Gastrocnemius medialis (tissue), 4 donors: ENCODE data around the gene MAP2K5. TPM values are rescaled to one million over a fixed set of nuclear protein-coding genes. Genes with fewer than 3 reads are reported as not detected.

Source experiments
- ATAC-seq, 2 donors: fragments of 150-250 bp; one replicate each; pipeline ENCODE4 v1.9.1; 2016
- DNase-seq, 2 donors: peaks; one replicate each; pipeline ENCODE4 v3.0.0-alpha.2; 2019
- H3K27ac ChIP-seq, 4 donors: fragments of 200-600 bp; sonication (generic); 1 replicate in 1 of 4; 2 replicates in 3 of 4; pipeline ENCODE4 v1.5.1; 2016 to 2018; ENCODE audit warnings: mild to moderate bottlenecking in 2 of 4, moderate library complexity in 1 of 4
- H3K27me3 ChIP-seq, 3 donors: fragments of 200-600 bp; sonication (generic) in 2 of 3; 1 replicate in 1 of 3; 2 replicates in 2 of 3; pipeline versions ENCODE4 v1.5.1 to v1.6.0; 2016 to 2019; ENCODE audit warnings: mild to moderate bottlenecking in 1 of 3, moderate library complexity in 1 of 3
- H3K36me3 ChIP-seq, 2 donors: fragments of 200-600 bp; sonication (generic) in 1 of 2; one replicate each; pipeline ENCODE4 v1.5.1; 2017 to 2018
- H3K4me1 ChIP-seq, 2 donors: fragments of 200-600 bp; sonication (generic) in 1 of 2; one replicate each; pipeline ENCODE4 v1.5.1; 2016 to 2017; ENCODE audit warnings: mild to moderate bottlenecking in 2 of 2
- H3K4me3 ChIP-seq, 4 donors: fragments of 200-600 bp; sonication (generic) in 3 of 4; 1 replicate in 1 of 4; 2 replicates in 3 of 4; pipeline ENCODE4 v1.5.1; 2016 to 2019; ENCODE audit warnings: mild to moderate bottlenecking in 2 of 4
- H3K9me3 ChIP-seq, 3 donors: fragments of 200-600 bp; sonication (generic) in 2 of 3; 1 replicate in 1 of 3; 2 replicates in 2 of 3; pipeline ENCODE4 v1.5.1; 2016 to 2019
- CTCF ChIP-seq, 5 experiments: fragments of 450-650 bp in 3 of 5; fragments of 200-600 bp in 2 of 5; sonication (generic) in 2 of 5; IDR thresholded peaks in 4 of 5; conservative IDR thresholded peaks in 1 of 5; 1 replicate in 4 of 5; 2 replicates in 1 of 5; pipeline ENCODE4 v1.5.1; 2016 to 2019; ENCODE audit warnings: antibody characterized with exemption in 5 of 5, mild to moderate bottlenecking in 3 of 5, moderate library complexity in 3 of 5
- POLR2A ChIP-seq, 2 donors: fragments of 450-650 bp; IDR thresholded peaks; one replicate each; pipeline ENCODE4 v1.6.1; 2017; ENCODE audit warnings: antibody characterized with exemption in 2 of 2, mild to moderate bottlenecking in 2 of 2, moderate library complexity in 2 of 2
- in situ Hi-C, 4 donors: fragments of 200-750 bp; cut with MboI; loops; one replicate each; pipeline versions ENCODE4 v1.15.0 to v1.8.0; 2017; ENCODE audit warnings: low sequenced_read_pairs in 4 of 4
- intact Hi-C: fragments of 100-400 bp; cut with DNase I; formaldehyde crosslinking; loops from one replicate; pipeline ENCODE4 v1.15.1; 2023; ENCODE audit warnings: low total_unique reads
- total RNA-seq, 4 donors: library from RNA; depleted of rRNA; stranded (reverse); fragments of >200 nt; gene quantifications; one replicate each; pipeline versions ENCODE4 v1.1.0 to v1.2.3, GENCODE V29; 2016

The MAP2K5 gene
- total RNA-seq, 4 donors from 2014 or later: 5.9 to 6.8 (median 6.4) TPM

- ATAC-seq (no peak), DNase-seq (no peak)
- H3K9me3 ChIP-seq: no peaks in the 10 kb centered on the region
- H3K27me3 ChIP-seq: no peaks in the 10 kb centered on the region
- H3K36me3 ChIP-seq: peaks cover 0 to 8% of the 10 kb centered on the region in 2 donors
- H3K4me3 ChIP-seq: no peak overlapping the region
- intact Hi-C loops: no loop called here
- no peaks in the 10 kb centered on the region for H3K4me1 ChIP-seq
- no peak for TF ChIP-seq POLR2A (IDR thresholded peaks at IDR 0.05)
- TF ChIP-seq CTCF (IDR thresholded peaks at IDR 0.05 in 4 of 5, conservative IDR thresholded peaks at IDR 0.05 in 1 of 5): no peak
- no peak overlapping the region for H3K27ac ChIP-seq
- in situ Hi-C loops: no loop called here
These were observed 240.1 kb downstream of the MAP2K5 start for GRCh38 chr15:67782691-67782991.

DNA sequence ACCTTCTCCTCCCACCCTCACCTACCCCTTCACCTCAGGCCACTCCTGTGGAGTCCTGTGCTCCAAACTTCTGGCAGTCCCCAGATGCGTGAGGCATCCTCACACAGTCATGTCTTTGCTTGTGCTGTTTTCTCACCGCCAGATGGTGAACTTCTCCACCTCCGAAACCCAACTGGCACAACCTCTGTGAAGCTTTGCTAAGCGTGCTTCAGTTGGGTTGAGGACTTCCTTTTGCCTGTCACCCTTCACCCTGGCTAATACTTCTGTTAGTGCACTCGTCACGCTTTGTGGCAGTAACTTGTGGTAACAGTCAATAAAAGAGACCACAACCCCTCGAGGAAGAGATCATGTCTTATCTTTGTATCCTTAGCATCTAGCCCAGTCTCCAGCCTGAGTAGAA is 240.8 kb downstream of the MAP2K5 start:
- Histone ChIP-seq H3K36me3 (peaks cover 0 to 8% of the 10 kb centered on the region in 2 donors), H3K4me3 (no peak overlapping the region), H3K4me1 (no peaks in the 10 kb centered on the region), H3K27ac (no peak overlapping the region), H3K27me3 (no peaks in the 10 kb centered on the region), H3K9me3 (no peaks in the 10 kb centered on the region)
- ATAC-seq: no peak
- in situ Hi-C loops: no loop called here
- TF ChIP-seq POLR2A (IDR thresholded peaks at IDR 0.05) (no peak), CTCF (IDR thresholded peaks at IDR 0.05 in 4 of 5, conservative IDR thresholded peaks at IDR 0.05 in 1 of 5) (no peak)
- intact Hi-C loops: no loop called here
- DNase-seq: no peak

GRCh38 chr15:67784090-67784781 is 241.7 kb downstream of the MAP2K5 start:
- no peak overlapping the region for H3K27ac ChIP-seq
- H3K4me3 ChIP-seq: no peak overlapping the region
- DNase-seq (no peak), ATAC-seq (no peak)
- in situ Hi-C loops (no loop called here), intact Hi-C loops (no loop called here)
- TF ChIP-seq POLR2A (IDR thresholded peaks at IDR 0.05): no peak
- no peak for TF ChIP-seq CTCF (IDR thresholded peaks at IDR 0.05 in 4 of 5, conservative IDR thresholded peaks at IDR 0.05 in 1 of 5)
- no peaks in the 10 kb centered on the region for H3K9me3 ChIP-seq
- H3K27me3 ChIP-seq: no peaks in the 10 kb centered on the region
- H3K36me3 ChIP-seq: peaks cover 0 to 8% of the 10 kb centered on the region in 2 donors
- H3K4me1 ChIP-seq: no peaks in the 10 kb centered on the region

DNA sequence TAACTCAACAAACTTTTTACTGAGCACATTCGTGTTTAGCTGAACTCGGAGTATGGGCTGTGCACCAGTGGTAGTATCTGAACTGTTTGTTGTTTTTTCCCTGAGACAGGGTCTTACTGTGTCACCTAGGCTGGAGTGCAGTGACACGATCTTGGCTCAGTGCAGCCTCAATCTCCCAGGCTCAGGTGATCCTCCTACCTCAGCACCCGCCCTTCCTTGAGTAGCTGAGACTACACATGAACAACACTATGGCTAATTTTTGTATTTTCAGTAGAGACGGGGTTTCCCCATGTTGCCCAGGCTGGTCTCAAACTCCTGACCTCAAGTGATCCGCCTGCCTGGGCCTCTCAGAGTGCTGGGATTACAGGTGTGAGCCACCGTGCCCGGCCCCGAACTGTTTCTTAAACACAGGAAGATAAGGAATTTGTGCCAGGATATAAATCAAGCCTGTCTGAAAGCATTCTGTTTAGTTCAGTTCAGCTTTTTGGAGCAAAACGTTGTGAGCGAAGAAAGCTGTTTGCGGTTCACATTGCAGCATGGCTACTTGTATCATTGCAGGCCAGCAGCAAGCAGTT is 242.4 kb downstream of the MAP2K5 start:
- in situ Hi-C loops: no loop called here
- TF ChIP-seq CTCF (IDR thresholded peaks at IDR 0.05 in 4 of 5, conservative IDR thresholded peaks at IDR 0.05 in 1 of 5) (no peak), POLR2A (IDR thresholded peaks at IDR 0.05) (no peak)
- intact Hi-C loops: no loop called here
- Histone ChIP-seq H3K27ac (no peak overlapping the region), H3K4me3 (no peak overlapping the region), H3K9me3 (no peaks in the 10 kb centered on the region), H3K27me3 (no peaks in the 10 kb centered on the region), H3K4me1 (no peaks in the 10 kb centered on the region), H3K36me3 (peaks cover 0 to 8% of the 10 kb centered on the region in 2 donors)
- DNase-seq (no peak), ATAC-seq (no peak)
